Spleen (tissue), 11 donors: ENCODE results near the gene PCDHGA9. TPM values are rescaled to one million over a fixed set of nuclear protein-coding genes. Genes with fewer than 3 reads are reported as not detected.

ENCODE experiments used
- DNase-seq: peaks from one replicate; pipeline ENCODE4 v3.0.0-alpha.2; 2020
- H3K27ac ChIP-seq, 8 donors: fragments of 200-600 bp; sonication (generic) in 7 of 8; 1 replicate in 4 of 8; 2 replicates in 4 of 8; pipeline versions ENCODE4 v1.5.0 to v1.8.0; 2016 to 2021; ENCODE audit warnings: inconsistent platforms in 4 of 8, mild to moderate bottlenecking in 4 of 8, moderate library complexity in 1 of 8
- H3K27me3 ChIP-seq, 7 donors: fragments of 200-600 bp; sonication (generic) in 6 of 7; replicated peaks in 1 of 7; 1 replicate in 4 of 7; 2 replicates in 3 of 7; pipeline versions ENCODE4 v1.5.0 to v1.8.0; 2016 to 2021; ENCODE audit warnings: inconsistent platforms in 3 of 7, mild to moderate bottlenecking in 1 of 7
- H3K36me3 ChIP-seq, 6 donors: fragments of 200-600 bp; sonication (generic) in 5 of 6; 1 replicate in 4 of 6; 2 replicates in 2 of 6; pipeline versions ENCODE4 v1.5.0 to v1.8.0; 2016 to 2021; ENCODE audit warnings: inconsistent platforms in 2 of 6
- H3K4me1 ChIP-seq, 6 donors: fragments of 200-600 bp; sonication (generic) in 5 of 6; 1 replicate in 3 of 6; 2 replicates in 3 of 6; pipeline versions ENCODE4 v1.5.0 to v1.8.0; 2016 to 2021; ENCODE audit warnings: inconsistent platforms in 3 of 6
- H3K4me3 ChIP-seq, 8 donors: fragments of 200-600 bp; sonication (generic) in 7 of 8; 1 replicate in 4 of 8; 2 replicates in 4 of 8; pipeline versions ENCODE4 v1.5.0 to v1.8.0; 2016 to 2021; ENCODE audit warnings: inconsistent platforms in 4 of 8, mild to moderate bottlenecking in 4 of 8, moderate library complexity in 2 of 8
- H3K9me3 ChIP-seq, 8 donors: fragments of 200-600 bp; sonication (generic) in 7 of 8; 1 replicate in 4 of 8; 2 replicates in 4 of 8; pipeline versions ENCODE4 v1.5.0 to v1.8.0; 2016 to 2021; ENCODE audit warnings: inconsistent platforms in 4 of 8
- POLR2A ChIP-seq, 3 donors: fragments of 450-650 bp; IDR thresholded peaks; one replicate each; pipeline ENCODE4 v1.5.1; 2017; ENCODE audit warnings: antibody characterized with exemption in 3 of 3, mild to moderate bottlenecking in 1 of 3
- POLR2AphosphoS5 ChIP-seq, 3 donors: sonication (generic); formaldehyde crosslinking; IDR thresholded peaks; one replicate each; pipeline ENCODE4 v1.5.1; 2017; ENCODE audit warnings: antibody characterized with exemption in 3 of 3
- WGBS, 5 donors: extraction: QIAGEN DNeasy Blood & Tissue Kit in 3 of 5; methylation state at CpG; one replicate each; pipeline versions ENCODE4 v1.1.5 to v1.1.7; 2013 to 2018; 5-methylcytosine and 5-hydroxymethylcytosine counted together
- intact Hi-C: fragments of 100-400 bp; cut with DNase I; formaldehyde crosslinking; loops from one replicate; pipeline ENCODE4 v1.15.0; 2023; ENCODE audit warnings: low total_unique reads
- polyA plus RNA-seq, 3 donors: library from polyadenylated mRNA; stranded (reverse); fragments of 200-250 nt; gene quantifications; one replicate each; pipeline ENCODE4 v1.2.1, GENCODE V29; 2013
- total RNA-seq, 7 donors: library from RNA; depleted of rRNA in 3 of 7; stranded (reverse); fragments of >200 nt in 3 of 7; fragmentation: NEBNext Ultra II Directional in 4 of 7; extraction: Animal tissue kit (Norgen Biotek cat#: 25700) in 4 of 7; gene quantifications; one replicate each; pipeline versions ENCODE4 v1.1.0 to v1.2.1, GENCODE V29; 2016 to 2021
- TF ChIP-seq, protein P1 (sequence below), 11 experiments: fragments of 200-600 bp in 7 of 11; fragments of 450-650 bp in 4 of 11; sonication (generic) in 4 of 11; IDR thresholded peaks in 8 of 11; conservative IDR thresholded peaks in 3 of 11; 1 replicate in 7 of 11; 2 replicates in 4 of 11; pipeline versions ENCODE4 v1.4.0 to v1.8.0; 2016 to 2021; ENCODE audit warnings: antibody characterized with exemption in 11 of 11, inconsistent platforms in 4 of 11, mild to moderate bottlenecking in 1 of 11
- donor health status: healthy with polysubstance abuse.
- donor health status: DM: no; HTN: no; CAD: no; lungs with moderate emphysema.
- donor health status: DM: no; HTN: no; CAD: no.
- donor health status: Bipolar disorder and iron deficiency.
- donor health status: healthy.
- donor health status: DM: no; HTN: no; CAD: no.
- donor health status: DM: yes; HTN: yes; CAD: no.

The PCDHGA9 gene
- total and polyA plus RNA-seq, 10 donors = 0.11 to 9.6 (median 4.3) TPM; not detected in 1

DNA sequence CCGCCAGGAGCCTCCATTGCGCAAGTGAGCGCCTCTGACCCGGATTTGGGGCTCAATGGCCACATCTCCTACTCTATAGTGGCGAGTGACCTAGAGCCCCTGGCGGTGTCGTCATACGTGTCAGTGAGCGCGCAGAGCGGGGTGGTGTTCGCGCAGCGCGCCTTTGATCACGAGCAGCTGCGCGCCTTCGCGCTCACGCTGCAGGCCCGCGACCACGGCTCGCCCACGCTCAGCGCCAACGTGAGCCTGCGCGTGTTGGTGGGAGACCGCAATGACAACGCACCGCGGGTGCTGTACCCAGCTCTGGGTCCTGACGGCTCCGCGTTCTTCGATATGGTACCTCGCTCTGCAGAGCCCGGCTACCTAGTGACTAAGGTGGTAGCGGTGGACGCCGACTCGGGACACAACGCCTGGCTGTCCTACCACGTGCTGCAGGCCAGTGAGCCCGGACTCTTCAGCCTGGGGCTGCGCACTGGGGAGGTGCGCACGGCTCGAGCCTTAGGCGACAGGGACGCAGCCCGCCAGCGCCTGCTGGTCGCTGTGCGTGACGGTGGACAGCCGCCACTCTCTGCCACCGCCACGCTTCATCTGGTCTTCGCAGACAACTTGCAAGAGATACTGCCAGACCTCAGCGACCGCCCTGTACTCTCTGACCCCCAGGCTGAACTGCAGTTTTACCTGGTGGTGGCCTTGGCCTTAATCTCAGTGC lies 7.2 kb downstream of the PCDHGA9 start:
- H3K9me3 ChIP-seq = peaks cover 4 to 99% (median 93%) of the 10 kb centered on the region in 8 donors
- intact Hi-C loops = no loop called here
- WGBS, 5 donors = 26 to 45% (median 35%) methylated on average over 17 to 64 of the region's 64 CpGs
- H3K4me1 ChIP-seq = peaks cover 0 to 15% (median 2%) of the 10 kb centered on the region in 6 donors
- H3K36me3 ChIP-seq = peaks cover 0 to 6% (median 0%) of the 10 kb centered on the region in 6 donors
- H3K27ac ChIP-seq = no peak overlapping the region
- TF ChIP-seq POLR2A (IDR thresholded peaks at IDR 0.05) (no peak), POLR2AphosphoS5 (IDR thresholded peaks at IDR 0.05) (no peak)
- TF ChIP-seq, protein P1, sequence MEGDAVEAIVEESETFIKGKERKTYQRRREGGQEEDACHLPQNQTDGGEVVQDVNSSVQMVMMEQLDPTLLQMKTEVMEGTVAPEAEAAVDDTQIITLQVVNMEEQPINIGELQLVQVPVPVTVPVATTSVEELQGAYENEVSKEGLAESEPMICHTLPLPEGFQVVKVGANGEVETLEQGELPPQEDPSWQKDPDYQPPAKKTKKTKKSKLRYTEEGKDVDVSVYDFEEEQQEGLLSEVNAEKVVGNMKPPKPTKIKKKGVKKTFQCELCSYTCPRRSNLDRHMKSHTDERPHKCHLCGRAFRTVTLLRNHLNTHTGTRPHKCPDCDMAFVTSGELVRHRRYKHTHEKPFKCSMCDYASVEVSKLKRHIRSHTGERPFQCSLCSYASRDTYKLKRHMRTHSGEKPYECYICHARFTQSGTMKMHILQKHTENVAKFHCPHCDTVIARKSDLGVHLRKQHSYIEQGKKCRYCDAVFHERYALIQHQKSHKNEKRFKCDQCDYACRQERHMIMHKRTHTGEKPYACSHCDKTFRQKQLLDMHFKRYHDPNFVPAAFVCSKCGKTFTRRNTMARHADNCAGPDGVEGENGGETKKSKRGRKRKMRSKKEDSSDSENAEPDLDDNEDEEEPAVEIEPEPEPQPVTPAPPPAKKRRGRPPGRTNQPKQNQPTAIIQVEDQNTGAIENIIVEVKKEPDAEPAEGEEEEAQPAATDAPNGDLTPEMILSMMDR (IDR thresholded peaks at IDR 0.05 in 8 of 11, conservative IDR thresholded peaks at IDR 0.05 in 3 of 11) = no peak
- H3K27me3 ChIP-seq = peaks cover 0 to 99% (median 38%) of the 10 kb centered on the region in 7 donors
- DNase-seq = no peak
- peak overlapping the region in 1 of 8 donors; percentile 27 for H3K4me3 ChIP-seq

DNA sequence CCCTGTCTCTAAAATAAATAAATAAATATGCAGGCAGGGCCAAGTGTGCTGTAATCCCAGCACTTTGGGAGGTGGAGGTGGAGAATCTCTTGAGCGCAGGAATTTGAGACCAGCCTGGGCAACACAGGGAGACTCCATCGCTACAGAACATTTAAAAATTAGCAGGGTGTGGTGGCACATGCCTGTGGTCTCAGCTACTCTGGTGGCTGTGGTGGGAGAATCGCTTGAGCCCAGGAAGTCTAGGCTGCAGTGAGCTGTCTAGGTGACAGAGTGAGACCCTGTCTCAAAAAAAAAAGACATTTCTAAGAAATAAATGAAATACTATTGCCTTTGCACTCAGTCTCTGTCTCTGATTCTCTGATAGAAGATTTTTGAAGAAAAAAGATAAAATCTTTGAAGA lies 9.0 kb downstream of the PCDHGA9 start:
- Histone ChIP-seq H3K4me3 (no peak overlapping the region), H3K27ac (no peak overlapping the region), H3K36me3 (peaks cover 0 to 6% (median 0%) of the 10 kb centered on the region in 6 donors), H3K9me3 (peaks cover 4 to 98% (median 91%) of the 10 kb centered on the region in 8 donors), H3K27me3 (peaks cover 0 to 99% (median 38%) of the 10 kb centered on the region in 7 donors), H3K4me1 (peaks cover 0 to 21% (median 2%) of the 10 kb centered on the region in 6 donors)
- intact Hi-C loops = no loop called here
- WGBS, 5 donors = 60 to 82% (median 73%) methylated on average over 3 of the region's 3 CpGs
- DNase-seq = no peak
- no peak for TF ChIP-seq POLR2A (IDR thresholded peaks at IDR 0.05)
- TF ChIP-seq POLR2AphosphoS5 (IDR thresholded peaks at IDR 0.05) = no peak
- TF ChIP-seq, protein P1 (IDR thresholded peaks at IDR 0.05 in 8 of 11, conservative IDR thresholded peaks at IDR 0.05 in 3 of 11) = no peak

DNA sequence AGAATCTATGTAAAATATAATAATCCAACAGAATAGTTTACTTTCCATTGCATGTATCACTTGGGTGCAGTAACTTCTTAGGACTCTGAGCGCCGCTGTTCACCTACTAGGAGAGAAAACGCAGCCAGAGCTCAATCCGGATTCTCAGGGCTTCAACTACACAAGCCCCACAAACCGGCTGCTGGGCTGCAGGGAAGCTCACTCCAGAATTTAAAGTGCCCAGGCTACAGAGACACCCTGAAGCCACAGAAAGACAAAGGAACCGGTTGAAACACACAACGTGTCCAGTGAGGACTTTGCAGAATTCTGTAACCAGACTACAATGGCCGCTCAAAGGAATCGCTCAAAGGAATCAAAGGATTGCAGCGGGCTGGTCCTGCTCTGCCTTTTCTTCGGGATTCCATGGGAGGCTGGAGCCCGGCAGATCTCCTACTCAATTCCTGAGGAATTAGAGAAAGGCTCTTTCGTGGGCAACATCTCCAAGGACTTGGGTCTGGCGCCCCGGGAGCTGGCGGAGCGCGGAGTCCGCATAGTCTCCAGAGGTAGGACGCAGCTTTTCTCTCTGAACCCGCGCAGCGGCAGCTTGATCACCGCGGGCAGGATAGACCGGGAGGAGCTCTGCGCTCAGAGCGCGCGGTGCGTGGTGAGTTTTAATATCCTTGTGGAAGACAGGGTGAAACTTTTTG lies 10.4 kb downstream of the PCDHGA9 start, which contains the start of gene PCDHGA10:
TSS of gene PCDHGA10 (plus strand) at position 134 of the 686 bp plus-strand sequence. CDS start at position 323, 189 bp downstream.
- Histone ChIP-seq H3K36me3 (peaks cover 0 to 6% (median 0%) of the 10 kb centered on the region in 6 donors), H3K4me3 (peak within 1 kb of the TSS; percentile 11 to 60 (median 32)), H3K27ac (no peak within 1 kb of the TSS), H3K4me1 (peaks cover 0 to 21% (median 5%) of the 10 kb centered on the region in 6 donors), H3K27me3 (peaks cover 0 to 99% (median 30%) of the 10 kb centered on the region in 7 donors), H3K9me3 (peaks cover 4 to 98% (median 88%) of the 10 kb centered on the region in 8 donors)
- no peak for DNase-seq
- no peak for TF ChIP-seq POLR2AphosphoS5 (IDR thresholded peaks at IDR 0.05)
- TF ChIP-seq, protein P1 (IDR thresholded peaks at IDR 0.05 in 8 of 11, conservative IDR thresholded peaks at IDR 0.05 in 3 of 11) = peak in 9 of 11 experiments; percentile 3 to 65 (median 44)
- WGBS, 5 donors = 12 to 16% (median 14%) methylated on average over 25 to 31 of the region's 31 CpGs
- intact Hi-C loops = no loop called here
